ENCODE measurements around the gene ZNF91.
"Not testable (repeated sequence)": the region's sequence is repeated elsewhere in the genome, so short reads cannot be mapped to it uniquely, and the experiment has no call there.

Gene ZNF91

GRCh38 chr19:23385404-23385803, 9.9 kb downstream of the ZNF91 start:
- DNase-seq (ENCODE audit: low spot score) = no peak
- no peak for TF ChIP-seq CTCF (IDR thresholded peaks at IDR 0.05; ENCODE audit: extremely low read depth, insufficient read depth, missing control alignments)
- in situ Hi-C loops (cut with MboI; ENCODE audit: low pct_unique_long_range_greater_than_20kb, low sequenced_read_pairs, unreplicated experiment) = no loop called here

- no peak for TF ChIP-seq CTCF (IDR thresholded peaks at IDR 0.05; ENCODE audit: extremely low read depth, insufficient read depth, missing control alignments)
- in situ Hi-C loops (cut with MboI; ENCODE audit: low pct_unique_long_range_greater_than_20kb, low sequenced_read_pairs, unreplicated experiment) = no loop called here
- DNase-seq (ENCODE audit: low spot score) = no peak
Observed at GRCh38 chr19:23384858-23385257, 10.4 kb downstream of the ZNF91 start.

- no peak for TF ChIP-seq CTCF (IDR thresholded peaks at IDR 0.05; ENCODE audit: extremely low read depth, insufficient read depth, missing control alignments)
- DNase-seq (ENCODE audit: low spot score) = no peak
- in situ Hi-C loops (cut with MboI; ENCODE audit: low pct_unique_long_range_greater_than_20kb, low sequenced_read_pairs, unreplicated experiment) = no loop called here
Observed at GRCh38 chr19:23384166-23384565, 11.1 kb downstream of the ZNF91 start.

- in situ Hi-C loops (cut with MboI; ENCODE audit: low pct_unique_long_range_greater_than_20kb, low sequenced_read_pairs, unreplicated experiment) = no loop called here
- no peak for TF ChIP-seq CTCF (IDR thresholded peaks at IDR 0.05; ENCODE audit: extremely low read depth, insufficient read depth, missing control alignments)
- no peak for DNase-seq (ENCODE audit: low spot score)
Observed at GRCh38 chr19:23382955-23383354, 12.3 kb downstream of the ZNF91 start.

- DNase-seq (ENCODE audit: low spot score) = no peak
- in situ Hi-C loops (cut with MboI; ENCODE audit: low pct_unique_long_range_greater_than_20kb, low sequenced_read_pairs, unreplicated experiment) = no loop called here
- TF ChIP-seq CTCF (IDR thresholded peaks at IDR 0.05; ENCODE audit: extremely low read depth, insufficient read depth, missing control alignments) = no peak
Observed at GRCh38 chr19:23381114-23381513, 14.2 kb downstream of the ZNF91 start.

GRCh38 chr19:23379671-23380070, 15.6 kb downstream of the ZNF91 start:
- in situ Hi-C loops (cut with MboI; ENCODE audit: low pct_unique_long_range_greater_than_20kb, low sequenced_read_pairs, unreplicated experiment) = loop anchor here (5.0 kb wide), 1 partner anchor 418 kb away; no protein-coding TSS in a partner anchor
- DNase-seq (ENCODE audit: low spot score) = not testable (repeated sequence)

- in situ Hi-C loops (cut with MboI; ENCODE audit: low pct_unique_long_range_greater_than_20kb, low sequenced_read_pairs, unreplicated experiment) = loop anchor here (5.0 kb wide), 1 partner anchor 418 kb away; no protein-coding TSS in a partner anchor
- no peak for TF ChIP-seq CTCF (IDR thresholded peaks at IDR 0.05; ENCODE audit: extremely low read depth, insufficient read depth, missing control alignments)
- no peak for DNase-seq (ENCODE audit: low spot score)
Observed at GRCh38 chr19:23378948-23379347, 16.3 kb downstream of the ZNF91 start.

Measured in GM13977 (cell line).